NAMALWA (cell line): Measurements from ENCODE around the gene NMNAT2.

ENCODE experiments used
- DNase-seq: peaks from one replicate; pipeline ENCODE4 v3.0.0-alpha.2; 2015; ENCODE audit warnings: low spot score

Gene NMNAT2

GRCh38 chr1:183237046-183237445 is 181.1 kb downstream of the NMNAT2 start:
- DNase-seq, result no peak

GRCh38 chr1:183236158-183236725 is 181.9 kb downstream of the NMNAT2 start:
- DNase-seq, result no peak

GRCh38 chr1:183235503-183235902 is 182.7 kb downstream of the NMNAT2 start:
- no peak for DNase-seq

- peak; percentile 40 for DNase-seq
Measured at GRCh38 chr1:183234660-183235476, 183.3 kb downstream of the NMNAT2 start.

GRCh38 chr1:183233113-183233512 is 185.1 kb downstream of the NMNAT2 start:
- no peak for DNase-seq

- no peak for DNase-seq
Measured at GRCh38 chr1:183231545-183231944, 186.6 kb downstream of the NMNAT2 start.

GRCh38 chr1:183230413-183230812 is 187.8 kb downstream of the NMNAT2 start:
- DNase-seq, result no peak

GRCh38 chr1:183228347-183229220 is 189.6 kb downstream of the NMNAT2 start:
- DNase-seq, result no peak

GRCh38 chr1:183227422-183228346 is 190.5 kb downstream of the NMNAT2 start:
- peak; percentile 82 for DNase-seq

GRCh38 chr1:183226963-183227362 is 191.2 kb downstream of the NMNAT2 start:
- DNase-seq, result no peak

- DNase-seq, result no peak
Measured at GRCh38 chr1:183226361-183226760, 191.8 kb downstream of the NMNAT2 start.

- DNase-seq, result no peak
Measured at GRCh38 chr1:183223467-183223866, 194.7 kb downstream of the NMNAT2 start.

GRCh38 chr1:183222909-183223308 is 195.3 kb downstream of the NMNAT2 start:
- DNase-seq, result no peak

GRCh38 chr1:183219616-183220009 is 198.6 kb downstream of the NMNAT2 start:
- no peak for DNase-seq

GRCh38 chr1:183218971-183219615 is 199.1 kb downstream of the NMNAT2 start:
- peak; percentile 42 for DNase-seq

- no peak for DNase-seq
Measured at GRCh38 chr1:183218027-183218618, 200.1 kb downstream of the NMNAT2 start.

GRCh38 chr1:183215936-183216335 is 202.2 kb downstream of the NMNAT2 start:
- DNase-seq, result no peak

- DNase-seq, result no peak
Measured at GRCh38 chr1:183215076-183215720, 203.0 kb downstream of the NMNAT2 start.

GRCh38 chr1:183214021-183214970 is 203.9 kb downstream of the NMNAT2 start:
- DNase-seq, result no peak
